WTC11 (cell line): ENCODE data around the gene METTL4. TPM values are rescaled to one million over a fixed set of nuclear protein-coding genes. Genes with fewer than 3 reads are reported as not detected.
A peak's percentile ranks its signal among the peaks of the same experiment; 100 is the strongest.
"Not testable (repeated sequence)": the region's sequence is repeated elsewhere in the genome, so short reads cannot be mapped to it uniquely, and the experiment has no call there.

Experiments used
- ATAC-seq: fragments of 200-7000 bp; cut with Tn5 transposase; 2 replicates; pipeline ENCODE4 v1.10.0; 2021; ENCODE audit warnings: mild to moderate bottlenecking, moderate library complexity
- CTCF ChIA-PET: fragments of 300-600 bp; sonication (Branson Sonifier 250); formaldehyde crosslinking; loops from one replicate; lab custom pipeline; 2021; ENCODE audit warnings: antibody characterized with exemption; lab: Charles Lee
- POLR2A ChIA-PET: fragments of 350-600 bp; sonication (Branson Sonifier 250); formaldehyde crosslinking; loops from one replicate; lab custom pipeline; 2021; ENCODE audit warnings: antibody characterized with exemption; lab: Charles Lee
- DNase-seq: peaks from one replicate; pipeline ENCODE4 v3.0.0; 2021; ENCODE audit warnings: low spot score
- H3K27ac Mint-ChIP-seq: 2 replicates; pipeline ENCODE4 v1.8.0; 2021; ENCODE audit warnings: mixed read lengths
- H3K27me3 Mint-ChIP-seq: 2 replicates; pipeline ENCODE4 v1.8.0; 2021; ENCODE audit warnings: low read depth, mild to moderate bottlenecking, moderate library complexity, mixed read lengths
- H3K36me3 Mint-ChIP-seq: 2 replicates; pipeline ENCODE4 v1.8.0; 2021; ENCODE audit warnings: mixed read lengths
- H3K4me1 Mint-ChIP-seq: 2 replicates; pipeline ENCODE4 v1.8.0; 2022; ENCODE audit warnings: mixed read lengths
- H3K4me3 Mint-ChIP-seq: 2 replicates; pipeline ENCODE4 v1.8.0; 2021; ENCODE audit warnings: mild to moderate bottlenecking, moderate library complexity, mixed read lengths
- H3K9me3 Mint-ChIP-seq: 2 replicates; pipeline ENCODE4 v1.8.0; 2021; ENCODE audit warnings: mixed read lengths
- ELF4 ChIP-seq: sonication (generic); formaldehyde crosslinking; IDR thresholded peaks from 2 replicates; pipeline ENCODE4 v1.8.1; 2022; ENCODE audit warnings: low read depth, mild to moderate bottlenecking, moderate library complexity, missing genetic modification reagents
- ESRRA ChIP-seq: sonication (generic); formaldehyde crosslinking; IDR thresholded peaks from 2 replicates; pipeline ENCODE4 v1.8.1; 2022; ENCODE audit warnings: mild to moderate bottlenecking, missing genetic modification reagents, borderline replicate concordance
- FOXJ3 ChIP-seq: sonication (generic); formaldehyde crosslinking; IDR thresholded peaks from 2 replicates; pipeline ENCODE4 v1.9.0; 2021; ENCODE audit warnings: missing genetic modification reagents, mild to moderate bottlenecking, borderline replicate concordance
- GABPB1 ChIP-seq: sonication (generic); formaldehyde crosslinking; IDR thresholded peaks from 2 replicates; pipeline ENCODE4 v1.8.1; 2023; ENCODE audit warnings: mild to moderate bottlenecking, missing genetic modification reagents
- JUN ChIP-seq: sonication (generic); formaldehyde crosslinking; IDR thresholded peaks from 2 replicates; pipeline ENCODE4 v1.8.0; 2023; ENCODE audit warnings: mild to moderate bottlenecking, missing genetic modification reagents
- ZNF121 ChIP-seq: sonication (generic); formaldehyde crosslinking; IDR thresholded peaks from 2 replicates; pipeline ENCODE4 v1.8.0; 2023; ENCODE audit warnings: missing genetic modification reagents
- ZNF219 ChIP-seq: sonication (generic); formaldehyde crosslinking; IDR thresholded peaks from 2 replicates; pipeline ENCODE4 v1.8.0; 2023; ENCODE audit warnings: missing genetic modification reagents, mild to moderate bottlenecking, borderline replicate concordance
- total RNA-seq: library from RNA; stranded (reverse); gene quantifications from 3 replicates; pipeline ENCODE4 v1.2.3, GENCODE V29; 2021
- TF ChIP-seq, protein P1 (sequence below): sonication (generic); formaldehyde crosslinking; IDR thresholded peaks from 2 replicates; pipeline ENCODE4 v1.8.1; 2023; ENCODE audit warnings: mild to moderate bottlenecking, moderate library complexity, missing genetic modification reagents
- TF ChIP-seq, protein P2 (sequence below): sonication (generic); formaldehyde crosslinking; IDR thresholded peaks from 2 replicates; pipeline ENCODE4 v1.8.0; 2022; ENCODE audit warnings: mild to moderate bottlenecking, missing genetic modification reagents
- TF ChIP-seq, protein P3 (sequence below): sonication (generic); formaldehyde crosslinking; IDR thresholded peaks from 2 replicates; pipeline ENCODE4 v1.8.1; 2022; ENCODE audit warnings: missing genetic modification reagents, borderline replicate concordance
- TF ChIP-seq, protein P4 (sequence below): sonication (generic); formaldehyde crosslinking; IDR thresholded peaks from 2 replicates; pipeline ENCODE4 v1.8.1; 2023; ENCODE audit warnings: mild to moderate bottlenecking, missing genetic modification reagents, borderline replicate concordance

METTL4 gene
- total RNA-seq, 1 experiment from 2014 or later, result 9.8 TPM

DNA sequence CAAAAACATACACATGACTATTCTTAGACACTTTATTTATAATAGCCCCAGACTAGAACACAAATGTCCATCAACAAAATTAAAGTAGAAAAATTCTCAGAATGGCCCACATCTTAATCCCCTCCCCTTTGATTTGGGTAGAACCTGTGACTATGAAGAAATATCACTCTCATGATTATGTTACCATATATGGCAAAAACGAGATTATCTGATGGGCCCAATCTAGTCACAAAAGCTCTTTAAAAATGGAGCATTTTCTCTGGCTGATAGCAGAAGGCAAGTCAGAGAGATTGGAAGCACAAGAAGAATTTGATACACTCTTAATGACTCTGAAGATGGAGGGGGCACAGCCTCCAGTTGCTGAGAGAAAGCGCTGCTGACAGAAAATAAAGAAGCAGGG is 39.6 kb downstream of the METTL4 start (continued):
- TF ChIP-seq, protein P1, sequence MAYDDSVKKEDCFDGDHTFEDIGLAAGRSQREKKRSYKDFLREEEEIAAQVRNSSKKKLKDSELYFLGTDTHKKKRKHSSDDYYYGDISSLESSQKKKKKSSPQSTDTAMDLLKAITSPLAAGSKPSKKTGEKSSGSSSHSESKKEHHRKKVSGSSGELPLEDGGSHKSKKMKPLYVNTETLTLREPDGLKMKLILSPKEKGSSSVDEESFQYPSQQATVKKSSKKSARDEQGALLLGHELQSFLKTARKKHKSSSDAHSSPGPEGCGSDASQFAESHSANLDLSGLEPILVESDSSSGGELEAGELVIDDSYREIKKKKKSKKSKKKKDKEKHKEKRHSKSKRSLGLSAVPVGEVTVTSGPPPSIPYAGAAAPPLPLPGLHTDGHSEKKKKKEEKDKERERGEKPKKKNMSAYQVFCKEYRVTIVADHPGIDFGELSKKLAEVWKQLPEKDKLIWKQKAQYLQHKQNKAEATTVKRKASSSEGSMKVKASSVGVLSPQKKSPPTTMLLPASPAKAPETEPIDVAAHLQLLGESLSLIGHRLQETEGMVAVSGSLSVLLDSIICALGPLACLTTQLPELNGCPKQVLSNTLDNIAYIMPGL (CRISPR knock-in tag), result no peak

DNA sequence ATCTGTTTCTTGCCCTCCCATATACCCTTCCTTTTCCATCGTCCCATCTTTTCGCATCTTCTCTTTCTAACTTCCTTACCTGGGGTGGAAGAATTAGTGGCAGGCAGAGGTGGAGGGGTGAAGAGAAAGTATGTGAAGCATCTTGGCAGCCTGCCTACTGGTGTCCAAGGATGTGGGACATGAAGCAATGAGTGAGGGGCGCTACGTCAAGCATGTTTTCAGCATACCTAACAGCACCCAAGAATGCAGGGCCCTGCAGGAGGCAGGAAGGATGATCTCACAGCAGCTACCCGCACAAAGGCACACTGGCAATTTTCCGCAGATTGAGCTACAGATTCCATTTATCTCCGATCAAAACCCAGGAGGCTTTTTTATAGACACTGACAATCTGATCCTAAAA is 42.2 kb downstream of the METTL4 start:
- Mint-ChIP-seq H3K27ac (no peak overlapping the region; the same call in 1 of the 2 replicates), H3K36me3 (peaks cover 16% of the 10 kb centered on the region), H3K9me3 (peaks cover 23% of the 10 kb centered on the region), H3K4me1 (peaks cover 4% of the 10 kb centered on the region; the same call in 1 of the 2 replicates), H3K4me3 (no peak overlapping the region), H3K27me3 (no peaks in the 10 kb centered on the region)
- ATAC-seq, result peak; percentile 69
- ChIA-PET POLR2A (no interaction called here), CTCF (interaction anchor here (1.6 kb wide), 1 partner anchor 13 kb away, joined by 3 read pairs; no protein-coding TSS in a partner anchor)
- TF ChIP-seq ESRRA (CRISPR knock-in tag) (no peak), JUN (CRISPR knock-in tag) (no peak), ZNF219 (no peak), ELF4 (CRISPR knock-in tag) (no peak), GABPB1 (CRISPR knock-in tag) (no peak)
- TF ChIP-seq, protein P2, sequence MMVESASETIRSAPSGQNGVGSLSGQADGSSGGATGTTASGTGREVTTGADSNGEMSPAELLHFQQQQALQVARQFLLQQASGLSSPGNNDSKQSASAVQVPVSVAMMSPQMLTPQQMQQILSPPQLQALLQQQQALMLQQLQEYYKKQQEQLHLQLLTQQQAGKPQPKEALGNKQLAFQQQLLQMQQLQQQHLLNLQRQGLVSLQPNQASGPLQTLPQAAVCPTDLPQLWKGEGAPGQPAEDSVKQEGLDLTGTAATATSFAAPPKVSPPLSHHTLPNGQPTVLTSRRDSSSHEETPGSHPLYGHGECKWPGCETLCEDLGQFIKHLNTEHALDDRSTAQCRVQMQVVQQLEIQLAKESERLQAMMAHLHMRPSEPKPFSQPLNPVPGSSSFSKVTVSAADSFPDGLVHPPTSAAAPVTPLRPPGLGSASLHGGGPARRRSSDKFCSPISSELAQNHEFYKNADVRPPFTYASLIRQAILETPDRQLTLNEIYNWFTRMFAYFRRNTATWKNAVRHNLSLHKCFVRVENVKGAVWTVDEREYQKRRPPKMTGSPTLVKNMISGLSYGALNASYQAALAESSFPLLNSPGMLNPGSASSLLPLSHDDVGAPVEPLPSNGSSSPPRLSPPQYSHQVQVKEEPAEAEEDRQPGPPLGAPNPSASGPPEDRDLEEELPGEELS, result no peak
- TF ChIP-seq, protein P3, sequence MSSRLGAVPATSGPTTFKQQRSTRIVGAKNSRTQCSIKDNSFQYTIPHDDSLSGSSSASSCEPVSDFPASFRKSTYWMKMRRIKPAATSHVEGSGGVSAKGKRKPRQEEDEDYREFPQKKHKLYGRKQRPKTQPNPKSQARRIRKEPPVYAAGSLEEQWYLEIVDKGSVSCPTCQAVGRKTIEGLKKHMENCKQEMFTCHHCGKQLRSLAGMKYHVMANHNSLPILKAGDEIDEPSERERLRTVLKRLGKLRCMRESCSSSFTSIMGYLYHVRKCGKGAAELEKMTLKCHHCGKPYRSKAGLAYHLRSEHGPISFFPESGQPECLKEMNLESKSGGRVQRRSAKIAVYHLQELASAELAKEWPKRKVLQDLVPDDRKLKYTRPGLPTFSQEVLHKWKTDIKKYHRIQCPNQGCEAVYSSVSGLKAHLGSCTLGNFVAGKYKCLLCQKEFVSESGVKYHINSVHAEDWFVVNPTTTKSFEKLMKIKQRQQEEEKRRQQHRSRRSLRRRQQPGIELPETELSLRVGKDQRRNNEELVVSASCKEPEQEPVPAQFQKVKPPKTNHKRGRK, result no peak
- TF ChIP-seq, protein P4, sequence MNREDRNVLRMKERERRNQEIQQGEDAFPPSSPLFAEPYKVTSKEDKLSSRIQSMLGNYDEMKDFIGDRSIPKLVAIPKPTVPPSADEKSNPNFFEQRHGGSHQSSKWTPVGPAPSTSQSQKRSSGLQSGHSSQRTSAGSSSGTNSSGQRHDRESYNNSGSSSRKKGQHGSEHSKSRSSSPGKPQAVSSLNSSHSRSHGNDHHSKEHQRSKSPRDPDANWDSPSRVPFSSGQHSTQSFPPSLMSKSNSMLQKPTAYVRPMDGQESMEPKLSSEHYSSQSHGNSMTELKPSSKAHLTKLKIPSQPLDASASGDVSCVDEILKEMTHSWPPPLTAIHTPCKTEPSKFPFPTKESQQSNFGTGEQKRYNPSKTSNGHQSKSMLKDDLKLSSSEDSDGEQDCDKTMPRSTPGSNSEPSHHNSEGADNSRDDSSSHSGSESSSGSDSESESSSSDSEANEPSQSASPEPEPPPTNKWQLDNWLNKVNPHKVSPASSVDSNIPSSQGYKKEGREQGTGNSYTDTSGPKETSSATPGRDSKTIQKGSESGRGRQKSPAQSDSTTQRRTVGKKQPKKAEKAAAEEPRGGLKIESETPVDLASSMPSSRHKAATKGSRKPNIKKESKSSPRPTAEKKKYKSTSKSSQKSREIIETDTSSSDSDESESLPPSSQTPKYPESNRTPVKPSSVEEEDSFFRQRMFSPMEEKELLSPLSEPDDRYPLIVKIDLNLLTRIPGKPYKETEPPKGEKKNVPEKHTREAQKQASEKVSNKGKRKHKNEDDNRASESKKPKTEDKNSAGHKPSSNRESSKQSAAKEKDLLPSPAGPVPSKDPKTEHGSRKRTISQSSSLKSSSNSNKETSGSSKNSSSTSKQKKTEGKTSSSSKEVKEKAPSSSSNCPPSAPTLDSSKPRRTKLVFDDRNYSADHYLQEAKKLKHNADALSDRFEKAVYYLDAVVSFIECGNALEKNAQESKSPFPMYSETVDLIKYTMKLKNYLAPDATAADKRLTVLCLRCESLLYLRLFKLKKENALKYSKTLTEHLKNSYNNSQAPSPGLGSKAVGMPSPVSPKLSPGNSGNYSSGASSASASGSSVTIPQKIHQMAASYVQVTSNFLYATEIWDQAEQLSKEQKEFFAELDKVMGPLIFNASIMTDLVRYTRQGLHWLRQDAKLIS (CRISPR knock-in tag), result no peak
- TF ChIP-seq, protein P1 (CRISPR knock-in tag), result no peak
- peak; percentile 12 for DNase-seq

DNA sequence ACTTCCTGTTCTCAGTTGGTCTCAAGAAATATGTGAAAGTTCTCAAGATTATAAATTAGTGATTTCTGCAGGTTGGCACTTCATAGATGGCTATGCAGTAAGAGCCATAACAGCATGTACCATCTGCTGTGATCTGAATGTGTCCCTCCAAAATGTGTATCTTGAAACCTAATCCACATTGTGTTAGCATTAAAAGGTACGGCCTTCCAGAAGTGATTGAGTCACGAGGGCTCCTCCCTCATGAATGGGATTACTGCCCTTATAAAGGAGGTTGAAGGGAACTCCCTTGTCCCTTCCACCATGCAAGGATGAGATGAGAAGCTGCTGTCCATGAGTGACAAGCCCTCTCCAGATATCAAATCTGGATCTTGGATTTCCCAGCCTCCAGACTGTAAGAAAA is 45.0 kb downstream of the METTL4 start:
- no peak overlapping the region for H3K4me3 Mint-ChIP-seq
- H3K27ac Mint-ChIP-seq, result no peak overlapping the region
- H3K9me3 Mint-ChIP-seq, result no peaks in the 10 kb centered on the region
- ATAC-seq (no peak), DNase-seq (no peak)
- no peaks in the 10 kb centered on the region for H3K36me3 Mint-ChIP-seq
- H3K4me1 Mint-ChIP-seq, result peaks cover 4% of the 10 kb centered on the region; the same call in 1 of the 2 replicates
- CTCF ChIA-PET, result interaction anchor here (1.1 to 1.9 kb wide), 2 partner anchors 15 to 16 kb away, joined by 5 to 10 read pairs; no protein-coding TSS in a partner anchor
- POLR2A ChIA-PET, result no interaction called here
- TF ChIP-seq FOXJ3, result no peak
- TF ChIP-seq, protein P4 (CRISPR knock-in tag), result no peak
- TF ChIP-seq ZNF121 (CRISPR knock-in tag), result no peak
- no peaks in the 10 kb centered on the region for H3K27me3 Mint-ChIP-seq

DNA sequence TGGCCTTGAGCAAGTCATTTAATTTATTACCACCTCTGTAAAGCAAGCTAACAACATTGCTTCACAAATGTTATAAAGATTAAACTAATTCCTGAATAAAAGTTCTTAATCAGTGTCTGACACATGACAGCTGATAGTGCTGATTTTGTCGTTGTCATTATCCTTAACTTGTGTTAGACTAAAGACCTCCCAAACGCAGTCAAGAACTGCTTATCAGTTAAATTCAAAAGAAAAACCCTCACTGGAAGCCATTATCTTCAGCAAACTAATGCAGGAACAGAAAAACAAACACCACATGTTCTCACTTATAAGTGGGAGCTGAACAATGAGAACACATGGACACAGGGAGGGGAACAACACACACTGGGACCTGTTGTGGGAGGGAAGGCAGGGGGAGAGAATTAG is 46.5 kb downstream of the METTL4 start:
- DNase-seq, POLR2A ChIA-PET, ATAC-seq, H3K36me3 Mint-ChIP-seq, H3K27me3 Mint-ChIP-seq, H3K4me3 Mint-ChIP-seq, H3K27ac Mint-ChIP-seq, H3K9me3 Mint-ChIP-seq, H3K4me1 Mint-ChIP-seq: not testable (repeated sequence)
- CTCF ChIA-PET, result interaction anchor here (1.9 kb wide), 1 partner anchor 17 kb away, joined by 10 read pairs; no protein-coding TSS in a partner anchor
